ENCODE measurements around the gene HECTD1.

DNA sequence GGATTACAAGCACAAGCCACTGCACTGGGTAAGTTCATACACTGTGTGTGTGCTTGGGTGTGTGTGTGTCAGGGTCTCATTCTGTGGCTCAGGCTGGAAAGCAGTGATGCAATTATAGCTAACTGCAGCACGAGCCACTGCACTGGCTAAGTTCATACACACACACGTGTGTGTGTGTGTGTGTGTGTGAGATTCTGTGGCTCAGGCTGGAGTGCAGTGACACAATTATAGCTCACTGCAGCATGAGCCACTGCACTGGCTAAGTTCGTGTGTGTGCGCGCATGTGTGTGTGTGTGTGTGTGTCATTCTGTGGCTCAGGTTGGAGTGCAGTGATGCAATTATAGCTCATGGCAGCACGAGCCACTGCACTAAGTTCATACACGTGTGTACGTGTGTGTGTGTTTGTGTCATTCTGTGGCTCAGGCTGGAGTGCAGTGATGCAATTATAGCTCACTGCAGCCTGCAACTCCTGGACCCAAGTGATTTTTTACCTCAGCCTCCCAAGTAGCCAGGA, 85.4 kb downstream of the HECTD1 start:
- TF ChIP-seq, protein P1, sequence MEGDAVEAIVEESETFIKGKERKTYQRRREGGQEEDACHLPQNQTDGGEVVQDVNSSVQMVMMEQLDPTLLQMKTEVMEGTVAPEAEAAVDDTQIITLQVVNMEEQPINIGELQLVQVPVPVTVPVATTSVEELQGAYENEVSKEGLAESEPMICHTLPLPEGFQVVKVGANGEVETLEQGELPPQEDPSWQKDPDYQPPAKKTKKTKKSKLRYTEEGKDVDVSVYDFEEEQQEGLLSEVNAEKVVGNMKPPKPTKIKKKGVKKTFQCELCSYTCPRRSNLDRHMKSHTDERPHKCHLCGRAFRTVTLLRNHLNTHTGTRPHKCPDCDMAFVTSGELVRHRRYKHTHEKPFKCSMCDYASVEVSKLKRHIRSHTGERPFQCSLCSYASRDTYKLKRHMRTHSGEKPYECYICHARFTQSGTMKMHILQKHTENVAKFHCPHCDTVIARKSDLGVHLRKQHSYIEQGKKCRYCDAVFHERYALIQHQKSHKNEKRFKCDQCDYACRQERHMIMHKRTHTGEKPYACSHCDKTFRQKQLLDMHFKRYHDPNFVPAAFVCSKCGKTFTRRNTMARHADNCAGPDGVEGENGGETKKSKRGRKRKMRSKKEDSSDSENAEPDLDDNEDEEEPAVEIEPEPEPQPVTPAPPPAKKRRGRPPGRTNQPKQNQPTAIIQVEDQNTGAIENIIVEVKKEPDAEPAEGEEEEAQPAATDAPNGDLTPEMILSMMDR (IDR thresholded peaks at IDR 0.05), result no peak
- TF ChIP-seq EZH2 (IDR thresholded peaks at IDR 0.05), result no peak

All from neural progenitor cell (in vitro differentiated cells).